NCI-H748 treated with DMSO at 0.1 percent for 48 hours (cell line): ENCODE data around the gene PYGL.
A peak's percentile ranks its signal among the peaks of the same experiment; 100 is the strongest.

Source experiments
- DNase-seq: peaks from one replicate; lab custom pipeline; 2025; lab: John Stamatoyannopoulos, UW

PYGL gene

DNA sequence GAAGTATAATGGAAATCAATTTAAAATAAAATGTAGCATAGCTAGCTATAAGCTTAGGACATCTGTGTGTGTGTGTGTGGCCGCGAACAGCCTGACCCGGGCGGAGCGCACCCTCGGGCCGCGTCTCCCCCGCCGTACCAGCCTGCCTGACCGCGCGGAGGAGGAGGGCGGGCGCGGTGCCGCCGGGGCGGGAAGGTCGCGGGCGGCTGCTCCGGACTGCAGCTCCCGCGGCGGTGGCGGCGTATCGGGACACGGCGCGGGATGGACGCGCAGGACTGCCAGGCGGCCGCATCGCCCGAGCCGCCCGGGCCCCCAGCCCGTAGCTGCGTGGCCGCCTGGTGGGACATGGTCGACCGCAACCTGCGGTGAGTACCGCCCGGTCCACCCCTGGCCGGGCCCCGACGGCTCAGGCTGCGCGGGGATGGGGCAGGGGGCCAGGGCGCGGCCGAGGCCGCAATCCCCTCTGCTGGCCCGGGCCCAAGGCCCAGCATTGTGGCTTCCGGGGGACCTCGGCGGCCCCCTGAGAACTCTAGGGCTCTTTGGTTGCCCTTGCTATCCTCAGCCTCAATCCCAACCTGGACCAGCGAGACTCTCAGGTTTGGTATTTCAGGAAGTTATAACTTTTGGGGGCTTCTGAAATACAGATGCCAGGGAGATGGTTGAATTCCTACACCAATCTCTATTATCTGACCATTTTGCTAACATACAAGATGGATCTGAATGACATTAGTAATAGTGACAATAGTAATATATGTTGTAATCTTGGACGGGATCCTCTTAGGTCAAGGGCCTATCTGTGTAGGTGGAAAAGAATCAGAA lies 72.2 kb downstream of the PYGL start, which contains the start of gene ABHD12B:
ABHD12B (plus strand) TSS at position 140 of the 819 bp plus-strand sequence; CDS start at position 262, 122 bp downstream.
- DNase-seq: no peak

DNA sequence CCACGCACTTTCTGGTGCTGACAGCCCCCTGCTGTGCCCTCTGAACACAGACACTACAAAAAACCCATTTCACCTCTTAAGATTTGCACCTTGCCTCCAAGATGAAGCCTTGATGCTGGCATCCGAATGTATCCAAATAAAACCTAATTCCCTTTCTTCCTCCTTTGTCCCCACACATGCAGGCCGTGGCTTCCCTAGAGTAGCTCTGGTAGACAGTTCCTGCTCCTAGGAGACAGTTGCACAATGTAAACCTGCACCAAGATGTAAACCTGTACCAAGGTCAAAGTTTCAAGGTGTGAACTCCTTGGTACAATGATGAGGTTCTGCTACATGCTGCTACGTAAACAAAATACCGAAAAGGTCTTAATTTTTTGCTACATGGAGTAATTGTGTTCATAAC lies 73.1 kb downstream of the PYGL start:
- no peak for DNase-seq

DNA sequence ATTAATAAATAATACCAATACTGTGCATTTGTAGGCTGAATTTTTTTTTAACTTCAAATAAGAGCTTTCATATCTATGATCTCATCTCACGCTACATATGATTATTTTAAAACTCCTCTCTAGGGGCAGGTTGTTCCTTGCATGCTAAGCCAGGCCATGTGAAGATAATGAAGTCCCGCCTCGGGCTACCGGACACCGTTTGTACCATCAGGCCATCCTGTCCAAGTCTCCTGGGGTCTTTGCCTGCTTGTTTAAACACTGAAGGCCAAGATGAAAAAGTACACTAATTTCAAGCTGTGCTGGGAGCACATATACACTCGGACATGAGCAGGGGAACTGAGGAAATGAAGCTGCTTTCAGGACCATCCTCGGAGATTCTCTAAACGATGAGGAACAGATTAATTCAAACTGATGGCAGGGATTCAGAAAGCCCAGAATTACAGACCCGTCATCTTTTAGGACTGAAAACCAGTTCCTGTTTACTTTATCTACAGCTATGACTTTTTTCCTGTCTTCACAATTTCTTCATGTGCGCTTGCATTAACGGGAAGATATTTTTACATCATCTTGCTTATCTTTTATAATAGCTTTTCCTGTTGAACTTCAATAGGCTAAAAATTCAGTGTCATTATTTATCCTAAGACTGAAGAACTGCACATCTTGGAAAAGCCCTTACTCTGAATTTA lies 78.7 kb downstream of the PYGL start:
- DNase-seq: no peak

DNA sequence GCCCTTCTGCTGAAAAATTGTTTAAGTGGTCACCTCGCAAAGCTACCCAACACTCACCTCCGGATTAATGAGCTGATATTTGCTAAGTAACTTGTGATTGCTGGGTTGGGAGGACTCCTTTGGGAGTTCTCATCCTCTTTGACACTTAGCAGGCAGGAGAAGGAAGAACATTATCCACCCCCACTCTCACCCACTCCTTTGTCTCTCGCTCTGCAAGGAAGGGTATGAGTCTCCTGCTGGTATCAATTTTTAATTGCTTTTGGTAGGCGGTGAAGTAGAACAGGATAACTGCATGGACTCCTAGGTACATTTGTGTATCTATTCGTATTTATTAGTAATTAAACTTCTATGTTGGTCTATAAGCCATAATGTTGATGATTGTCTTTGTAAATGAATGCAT lies 79.3 kb downstream of the PYGL start:
- DNase-seq: no peak

DNA sequence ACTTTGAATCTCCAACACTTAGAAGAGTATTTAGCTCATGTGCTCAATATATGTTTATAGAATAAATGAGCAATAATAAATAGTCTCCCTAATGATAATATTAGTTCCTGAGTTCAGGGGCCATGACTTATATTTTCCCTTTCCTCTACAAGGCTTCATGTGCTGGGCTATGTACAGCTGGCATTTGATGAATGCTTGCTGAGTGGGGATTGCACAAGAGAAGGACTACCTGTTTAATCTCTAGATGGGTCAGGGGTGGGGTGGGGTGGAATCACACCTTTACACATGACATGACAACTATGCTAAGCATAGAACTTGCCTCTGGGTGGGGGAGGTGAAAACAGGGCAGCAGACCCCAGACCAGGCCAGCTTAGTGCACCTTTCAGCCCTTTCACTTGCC lies 80.0 kb downstream of the PYGL start:
- DNase-seq: no peak

DNA sequence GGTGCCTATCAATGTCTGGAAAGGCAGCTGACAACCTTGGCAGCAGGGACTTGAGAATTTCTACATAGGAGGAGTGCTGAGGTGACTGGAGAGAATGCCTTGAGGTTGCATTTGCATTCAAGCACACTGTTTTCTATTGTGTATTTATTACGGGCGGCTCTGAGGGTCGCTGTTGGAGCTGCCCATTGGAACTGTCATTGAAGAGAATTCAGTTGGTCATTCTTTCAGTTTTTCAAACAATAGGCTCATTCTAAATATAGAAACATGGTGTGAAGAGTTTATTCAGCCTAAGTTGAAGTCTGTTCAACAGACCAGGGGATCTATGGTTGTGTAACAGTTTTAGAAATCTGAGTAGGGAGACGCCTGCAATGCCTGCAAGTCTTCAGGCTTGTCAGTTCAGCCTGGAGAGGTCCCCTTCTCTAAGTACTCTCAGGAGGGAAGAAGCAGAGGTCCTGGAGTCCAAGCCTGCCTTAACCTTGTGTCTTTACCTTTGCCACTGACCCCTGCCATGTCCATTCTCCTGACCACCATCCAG lies 82.2 kb downstream of the PYGL start:
- DNase-seq: no peak

DNA sequence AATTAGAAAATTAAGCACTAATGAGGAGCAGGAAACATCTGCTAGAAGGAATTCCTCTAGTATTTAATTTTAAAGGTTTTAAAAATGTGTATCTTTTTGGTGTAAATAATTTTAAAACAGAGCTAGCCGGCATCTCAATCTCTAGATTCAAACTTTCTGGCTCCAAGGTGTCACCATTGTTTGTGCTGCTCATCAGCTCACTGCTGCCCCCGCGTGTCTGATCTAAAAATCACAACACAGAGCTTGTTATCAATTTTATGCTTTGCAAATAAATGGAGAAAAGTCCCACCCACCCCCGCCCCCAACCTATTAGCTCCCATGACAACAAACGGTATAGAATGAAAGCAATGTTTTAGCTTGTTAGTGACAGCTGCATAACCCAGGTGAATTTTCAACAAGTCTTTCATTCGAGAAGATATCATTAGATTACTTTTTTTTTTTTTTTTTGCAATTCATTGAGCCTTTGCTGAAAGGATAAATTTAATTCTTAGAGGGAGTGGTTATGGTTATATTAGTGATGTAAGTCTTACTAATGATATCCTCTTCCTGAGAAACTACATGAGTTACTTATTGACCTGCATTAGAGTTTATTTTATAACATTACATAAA lies 83.7 kb downstream of the PYGL start:
- peak; percentile 94 for DNase-seq

DNA sequence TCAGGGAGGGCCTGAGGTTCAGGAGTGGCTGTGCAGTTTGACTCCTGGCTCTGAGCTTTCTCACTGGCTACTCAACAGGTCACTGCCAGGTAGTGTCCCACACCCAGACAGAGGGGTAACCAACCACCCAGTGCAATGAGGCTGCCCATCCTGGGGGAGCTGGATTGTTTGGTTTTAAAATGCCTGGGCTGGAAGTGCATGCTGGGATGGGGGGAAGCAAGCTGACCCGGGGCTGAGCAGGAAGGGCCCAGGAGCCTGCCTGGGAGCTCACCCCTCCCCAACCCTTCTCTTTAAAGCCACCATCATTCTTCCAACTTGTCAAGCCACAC lies 85.0 kb downstream of the PYGL start:
- DNase-seq: no peak

DNA sequence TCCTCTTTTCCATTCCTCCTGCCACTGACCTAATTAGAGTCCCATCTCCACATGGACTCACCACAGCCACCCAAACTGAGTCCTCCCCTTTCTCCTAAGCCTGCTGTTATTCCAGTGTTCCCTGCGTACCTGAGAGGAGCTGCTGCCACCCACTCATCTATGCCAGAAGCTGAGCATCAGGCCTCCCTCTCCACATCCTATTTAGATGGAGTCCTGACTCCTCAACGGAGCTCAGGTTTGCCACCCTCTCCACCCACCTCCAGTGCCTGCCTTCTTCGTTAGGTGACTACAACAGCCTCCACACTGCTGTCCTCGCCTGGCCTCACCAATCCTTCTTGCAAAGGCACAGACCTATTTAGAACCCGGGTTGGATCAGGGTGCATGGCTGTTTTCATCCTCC lies 87.6 kb downstream of the PYGL start:
- DNase-seq: no peak

DNA sequence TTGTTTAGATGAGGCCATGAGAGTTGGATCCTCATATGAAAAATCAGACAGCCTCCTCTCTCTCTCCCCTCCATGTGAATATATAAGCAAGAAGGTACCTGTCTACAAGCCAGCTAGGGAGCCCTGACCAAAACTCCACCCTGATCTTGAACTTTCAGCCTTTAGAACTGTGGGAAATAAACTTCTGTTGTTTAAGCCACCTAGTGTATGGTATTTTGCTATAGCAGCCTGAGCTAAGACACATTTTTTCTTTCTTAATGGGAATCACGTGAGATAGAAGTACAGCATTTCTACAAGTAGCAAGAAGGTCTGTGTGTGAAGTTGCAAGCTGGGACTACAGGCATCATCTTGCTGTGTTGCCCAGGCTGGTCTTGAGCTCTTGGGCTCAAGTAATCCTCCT lies 88.7 kb downstream of the PYGL start:
- no peak for DNase-seq
